HG02943 (cell line): ENCODE data around the gene TSPAN9.

Experiments used
- ATAC-seq: cut with Tn5 transposase; IDR thresholded peaks from one replicate; pipeline ENCODE4 v1.9.1; 2021; ENCODE audit warnings: mild to moderate bottlenecking, low read depth, moderate library complexity; ENCODE audit not compliant: unreplicated experiment

TSPAN9 gene

GRCh38 chr12:3321881-3322280 is 244.7 kb downstream of the TSPAN9 start:
- no peak for ATAC-seq

GRCh38 chr12:3323002-3323685 is 246.0 kb downstream of the TSPAN9 start:
- ATAC-seq, result no peak

- no peak for ATAC-seq
These were observed 248.6 kb downstream of the TSPAN9 start for GRCh38 chr12:3325736-3326135.

- ATAC-seq, result no peak
These were observed 249.1 kb downstream of the TSPAN9 start for GRCh38 chr12:3326156-3326849.

- ATAC-seq, result no peak
These were observed 249.9 kb downstream of the TSPAN9 start for GRCh38 chr12:3326850-3327780.

- no peak for ATAC-seq
These were observed 250.9 kb downstream of the TSPAN9 start for GRCh38 chr12:3328081-3328480.

GRCh38 chr12:3328571-3328970 is 251.4 kb downstream of the TSPAN9 start:
- ATAC-seq, result no peak

GRCh38 chr12:3329361-3329760 is 252.2 kb downstream of the TSPAN9 start:
- no peak for ATAC-seq

GRCh38 chr12:3330976-3331510 is 253.9 kb downstream of the TSPAN9 start:
- ATAC-seq, result no peak

- no peak for ATAC-seq
These were observed 255.0 kb downstream of the TSPAN9 start for GRCh38 chr12:3332188-3332587.

GRCh38 chr12:3333583-3333982 is 256.4 kb downstream of the TSPAN9 start:
- ATAC-seq, result no peak

- no peak for ATAC-seq
These were observed 256.8 kb downstream of the TSPAN9 start for GRCh38 chr12:3333991-3334391.

- no peak for ATAC-seq
These were observed 257.9 kb downstream of the TSPAN9 start for GRCh38 chr12:3335078-3335487.
